B cell (primary cell): Measurements from ENCODE around the gene SLC27A3. TPM values are rescaled to one million over a fixed set of nuclear protein-coding genes. Genes with fewer than 3 reads are reported as not detected.
A peak's percentile ranks its signal among the peaks of the same experiment; 100 is the strongest.

Experiments
- ATAC-seq: fragments of 200-7000 bp; cut with Tn5 transposase; one replicate; pipeline ENCODE4 v1.10.0; 2021; ENCODE audit warnings: low read depth, mild to moderate bottlenecking, moderate number of reproducible peaks, moderate library complexity
- CTCF ChIA-PET: fragments of 350-600 bp; sonication (Branson Sonifier 250); formaldehyde crosslinking; loops from one replicate; lab custom pipeline; 2021; ENCODE audit warnings: antibody characterized with exemption, inconsistent platforms; lab: Charles Lee
- POLR2A ChIA-PET: fragments of 350-600 bp; sonication (Branson Sonifier 250); formaldehyde crosslinking; loops from one replicate; lab custom pipeline; 2021; ENCODE audit warnings: antibody characterized with exemption; lab: Charles Lee
- DNase-seq: peaks from one replicate; pipeline ENCODE4 v3.0.0; 2013
- H2AFZ ChIP-seq: 2 replicates; pipeline ENCODE4 v1.6.1; 2012; ENCODE audit warnings: mild to moderate bottlenecking, low read depth, low read length; ENCODE audit not compliant: insufficient read depth, poor library complexity, severe bottlenecking
- H3K27ac ChIP-seq, 2 donors: 1 replicate in 1 of 2; 2 replicates in 1 of 2; pipeline ENCODE4 v1.5.1; 2012 to 2013; ENCODE audit warnings: low read length in 2 of 2, mild to moderate bottlenecking in 2 of 2, moderate library complexity in 1 of 2
- H3K27me3 ChIP-seq, 4 experiments: fragments of 200-600 bp in 1 of 4; sonication (generic) in 1 of 4; replicated peaks in 1 of 4; 1 replicate in 2 of 4; 2 replicates in 2 of 4; pipeline versions ENCODE4 v1.6.1 to v1.7.0; 2013 to 2016; ENCODE audit warnings: low read length in 3 of 4, mild to moderate bottlenecking in 2 of 4, mixed read lengths in 1 of 4, moderate library complexity in 1 of 4; ENCODE audit not compliant: insufficient read depth in 4 of 4, control insufficient read depth in 3 of 4; ENCODE audit errors: control extremely low read depth in 1 of 4
- H3K36me3 ChIP-seq, 2 experiments: replicated peaks in 1 of 2; 1 replicate in 1 of 2; 2 replicates in 1 of 2; pipeline versions ENCODE4 v1.6.1 to v1.7.1; 2013; ENCODE audit warnings: low read length in 1 of 2; ENCODE audit not compliant: insufficient read depth in 2 of 2, control insufficient read depth in 1 of 2; ENCODE audit errors: control extremely low read depth in 1 of 2, extremely low read depth in 1 of 2
- H3K4me1 ChIP-seq, 2 donors: fragments of 200-600 bp in 1 of 2; sonication (generic) in 1 of 2; 1 replicate in 1 of 2; 2 replicates in 1 of 2; pipeline versions ENCODE4 v1.5.1 to v1.6.1; 2013 to 2017; ENCODE audit warnings: low read length in 2 of 2; ENCODE audit not compliant: control insufficient read depth in 2 of 2, insufficient read depth in 2 of 2
- H3K4me2 ChIP-seq: replicated peaks from 2 replicates; pipeline ENCODE3; 2012; ENCODE audit warnings: mild to moderate bottlenecking, low read depth, low read length; ENCODE audit not compliant: poor library complexity, severe bottlenecking
- H3K4me3 ChIP-seq, 5 experiments: fragments of 200-600 bp in 1 of 5; sonication (generic) in 1 of 5; 1 replicate in 3 of 5; 2 replicates in 2 of 5; pipeline versions ENCODE4 v1.5.1 to v1.7.0; 2011 to 2016; ENCODE audit warnings: low read length in 4 of 5, mild to moderate bottlenecking in 4 of 5, low read depth in 2 of 5, control low read depth in 1 of 5, moderate library complexity in 1 of 5; ENCODE audit not compliant: insufficient read depth in 1 of 5; ENCODE audit errors: control extremely low read depth in 1 of 5, extremely low read depth in 1 of 5
- H3K79me2 ChIP-seq: fragments of 200-600 bp; sonication (generic); one replicate; pipeline ENCODE4 v1.6.0; 2016; ENCODE audit warnings: low read length; ENCODE audit not compliant: control insufficient read depth, insufficient read depth
- H3K9ac ChIP-seq: fragments of 200-600 bp; sonication (generic); 2 replicates; pipeline ENCODE4 v1.6.1; 2017; ENCODE audit warnings: mild to moderate bottlenecking, low read length, moderate library complexity
- H3K9me3 ChIP-seq, 3 donors: one replicate each; pipeline versions ENCODE4 v1.6.1 to v1.7.1; 2013; ENCODE audit warnings: low read length in 2 of 3; ENCODE audit not compliant: control insufficient read depth in 2 of 3, insufficient read depth in 1 of 3; ENCODE audit errors: control extremely low read depth in 1 of 3
- H4K20me1 ChIP-seq: 2 replicates; pipeline ENCODE4 v1.6.0; 2012; ENCODE audit warnings: mild to moderate bottlenecking, low read length; ENCODE audit not compliant: insufficient read depth, control insufficient read depth, poor library complexity, severe bottlenecking
- H3K27ac Mint-ChIP-seq: one replicate; pipeline ENCODE4 v1.8.0; 2021; ENCODE audit warnings: mixed read lengths
- H3K27me3 Mint-ChIP-seq: one replicate; pipeline ENCODE4 v1.8.0; 2021; ENCODE audit warnings: mixed read lengths
- H3K4me1 Mint-ChIP-seq: one replicate; pipeline ENCODE4 v1.8.0; 2021; ENCODE audit warnings: mixed read lengths
- H3K4me3 Mint-ChIP-seq: one replicate; pipeline ENCODE4 v1.8.0; 2021; ENCODE audit warnings: mixed read lengths
- H3K9me3 Mint-ChIP-seq: one replicate; pipeline ENCODE4 v1.8.0; 2022; ENCODE audit warnings: mixed read lengths; ENCODE audit not compliant: insufficient read depth
- CTCF ChIP-seq: fragments of 200-600 bp; IDR thresholded peaks from one replicate; pipeline ENCODE4 v1.8.0; 2022; ENCODE audit warnings: antibody characterized with exemption, mild to moderate bottlenecking
- EZH2 ChIP-seq: IDR thresholded peaks from 2 replicates; pipeline ENCODE4 v1.6.1; 2012; ENCODE audit warnings: borderline replicate concordance, low read depth, mild to moderate bottlenecking, moderate library complexity, low read length; ENCODE audit not compliant: insufficient read depth, poor library complexity, severe bottlenecking
- WGBS: methylation state at CpG from one replicate; pipeline ENCODE4 v1.1.5; 2013; ENCODE audit warnings: missing lambda C conversion rate; ENCODE audit not compliant: insufficient coverage; 5-methylcytosine and 5-hydroxymethylcytosine counted together
- intact Hi-C: fragments of 100-400 bp; cut with micrococcal nuclease; formaldehyde crosslinking; loops from one replicate; pipeline ENCODE4 v1.10.0; 2022
- polyA plus RNA-seq: library from polyadenylated mRNA; depleted of rRNA; stranded (reverse); fragments of >200 nt; gene quantifications from 2 replicates; pipeline ENCODE4 v1.2.3, GENCODE V29; 2012
- total RNA-seq, 2 donors: library from RNA; stranded (reverse); fragments of 120-200 nt in 1 of 2; gene quantifications; 1 replicate in 1 of 2; 2 replicates in 1 of 2; pipeline versions ENCODE4 v1.2.3 to v1.2.4, GENCODE V29; 2013 to 2022

The SLC27A3 gene
- total and polyA plus RNA-seq, 2 donors (not counting 1 experiment from before 2014, with no cell fraction given) = 15.6 to 19.4 TPM

- H2AFZ ChIP-seq = no peak overlapping the region
- no peaks in the 10 kb centered on the region for H3K9me3 ChIP-seq
- Mint-ChIP-seq H3K4me3 (no peak overlapping the region), H3K27ac (no peak overlapping the region), H3K4me1 (peaks cover 3% of the 10 kb centered on the region), H3K9me3 (no peaks in the 10 kb centered on the region), H3K27me3 (no peaks in the 10 kb centered on the region)
- DNase-seq (no peak), ATAC-seq (no peak)
- peaks cover 33% of the 10 kb centered on the region for H3K79me2 ChIP-seq
- no peak overlapping the region for H3K27ac ChIP-seq
- no peak for TF ChIP-seq CTCF
- TF ChIP-seq EZH2 = no peak
- intact Hi-C loops = no loop called here
- H4K20me1 ChIP-seq = peaks cover 4% of the 10 kb centered on the region
- CTCF ChIA-PET = interaction anchor here (2.0 to 7.7 kb wide), 2 partner anchors 19 to 169 kb away, joined by 9 to 68 read pairs; partner anchors contain the start of gene RAB13
- peaks cover 5 to 70% of the 10 kb centered on the region in 2 experiments for H3K36me3 ChIP-seq
- H3K4me3 ChIP-seq = no peak overlapping the region
- H3K4me1 ChIP-seq = peaks cover 0 to 1% of the 10 kb centered on the region in 2 donors
- 95% methylated on average over 10 of the region's 13 CpGs for WGBS
- POLR2A ChIA-PET = no interaction called here
- H3K9ac ChIP-seq = no peak overlapping the region
- H3K4me2 ChIP-seq = no peak overlapping the region
- H3K27me3 ChIP-seq = no peaks in the 10 kb centered on the region
These were observed 41.2 kb downstream of the SLC27A3 start for GRCh38 chr1:153816283-153816889.

- Histone ChIP-seq H3K4me2 (no peak overlapping the region), H4K20me1 (peaks cover 10% of the 10 kb centered on the region), H3K79me2 (peaks cover 45% of the 10 kb centered on the region), H3K9me3 (no peaks in the 10 kb centered on the region), H3K4me3 (no peak overlapping the region), H3K36me3 (peaks cover 0 to 47% of the 10 kb centered on the region in 2 experiments), H3K27ac (no peak overlapping the region), H3K9ac (no peak overlapping the region), H3K27me3 (no peaks in the 10 kb centered on the region), H2AFZ (no peak overlapping the region), H3K4me1 (peaks cover 0 to 3% of the 10 kb centered on the region in 2 donors)
- Mint-ChIP-seq H3K9me3 (no peaks in the 10 kb centered on the region), H3K4me1 (peaks cover 4% of the 10 kb centered on the region), H3K4me3 (no peak overlapping the region), H3K27ac (peak overlapping the region; percentile 21), H3K27me3 (no peaks in the 10 kb centered on the region)
- intact Hi-C loops = no loop called here
- no peak for DNase-seq
- no peak for TF ChIP-seq EZH2
- no peak for TF ChIP-seq CTCF
- no peak for ATAC-seq
- CTCF ChIA-PET = interaction anchor here (0.6 to 7.7 kb wide), 5 partner anchors 9 to 192 kb away, joined by 3 to 68 read pairs (median 3); partner anchors contain the start of gene RAB13
- WGBS = 100% methylated on average over 2 of the region's 2 CpGs
- POLR2A ChIA-PET = no interaction called here
These were observed 43.7 kb downstream of the SLC27A3 start for GRCh38 chr1:153818876-153819275.
